Keratinocyte (primary cell): Measurements from ENCODE around the gene TWIST2. TPM values are rescaled to one million over a fixed set of nuclear protein-coding genes. Genes with fewer than 3 reads are reported as not detected.

Experiments used
- DNase-seq: peaks from one replicate; pipeline ENCODE4 v3.0.0-alpha.2; 2011; ENCODE audit warnings: low read depth, missing footprints, low spot score
- FAIRE-seq: peaks from 2 replicates; lab custom pipeline; 2011; peaks lifted over from hg19 to GRCh38; lab: Jason Lieb, UNC
- H2AFZ ChIP-seq: 2 replicates; pipeline ENCODE4 v1.6.0; 2012; ENCODE audit warnings: low read length, control low read depth, inconsistent platforms; ENCODE audit not compliant: control insufficient read depth
- H3K27ac ChIP-seq: 2 replicates; pipeline ENCODE4 v1.5.1; 2011; ENCODE audit warnings: low read length; ENCODE audit not compliant: control insufficient read depth, insufficient read depth
- H3K27me3 ChIP-seq: 3 replicates; pipeline ENCODE4 v1.6.0; 2011; ENCODE audit warnings: low read length; ENCODE audit not compliant: control insufficient read depth, insufficient read depth; ENCODE audit errors: extremely low read depth
- H3K36me3 ChIP-seq, 2 experiments: 2 replicates in 1 of 2; 3 replicates in 1 of 2; pipeline ENCODE4 v1.5.1; 2011; ENCODE audit warnings: low read length in 2 of 2, mild to moderate bottlenecking in 1 of 2; ENCODE audit not compliant: control insufficient read depth in 2 of 2, insufficient read depth in 2 of 2; ENCODE audit errors: extremely low read depth in 1 of 2
- H3K4me1 ChIP-seq: 3 replicates; pipeline ENCODE4 v1.5.1; 2011; ENCODE audit warnings: low read length; ENCODE audit not compliant: control insufficient read depth, insufficient read depth; ENCODE audit errors: extremely low read depth
- H3K4me2 ChIP-seq: 3 replicates; pipeline ENCODE4 v1.6.0; 2011; ENCODE audit warnings: low read depth, low read length; ENCODE audit not compliant: control insufficient read depth, insufficient read depth; ENCODE audit errors: extremely low read depth
- H3K4me3 ChIP-seq, 3 experiments: fragments of 200-600 bp in 1 of 3; sonication (generic) in 1 of 3; 2 replicates in 2 of 3; 3 replicates in 1 of 3; pipeline ENCODE4 v1.5.1; 2011 to 2016; ENCODE audit warnings: low read length in 3 of 3, mild to moderate bottlenecking in 3 of 3, control low read depth in 2 of 3, inconsistent platforms in 1 of 3, low read depth in 1 of 3, mixed read lengths in 1 of 3, mixed run types in 1 of 3, moderate library complexity in 1 of 3; ENCODE audit not compliant: control insufficient read depth in 2 of 3, insufficient read depth in 2 of 3; ENCODE audit errors: extremely low read depth in 1 of 3
- H3K79me2 ChIP-seq: 2 replicates; pipeline ENCODE4 v1.6.0; 2012; ENCODE audit warnings: low read length; ENCODE audit not compliant: control insufficient read depth, insufficient read depth
- H3K9ac ChIP-seq: 3 replicates; pipeline ENCODE4 v1.6.0; 2011; ENCODE audit warnings: low read length; ENCODE audit not compliant: control insufficient read depth, insufficient read depth; ENCODE audit errors: extremely low read depth
- H3K9me1 ChIP-seq: 3 replicates; pipeline ENCODE4 v1.6.0; 2011; ENCODE audit warnings: low read length; ENCODE audit not compliant: control insufficient read depth, insufficient read depth; ENCODE audit errors: extremely low read depth
- H3K9me3 ChIP-seq: 2 replicates; pipeline ENCODE4 v1.5.1; 2012; ENCODE audit warnings: low read depth, low read length; ENCODE audit not compliant: control insufficient read depth
- H4K20me1 ChIP-seq: 3 replicates; pipeline ENCODE4 v1.6.0; 2011; ENCODE audit warnings: low read length; ENCODE audit not compliant: control insufficient read depth, insufficient read depth; ENCODE audit errors: extremely low read depth
- CTCF ChIP-seq, 3 experiments: IDR thresholded peaks in 1 of 3; conservative IDR thresholded peaks in 1 of 3; optimal IDR thresholded peaks in 1 of 3; 2 replicates in 2 of 3; 3 replicates in 1 of 3; pipeline versions ENCODE3 to v1.5.1; 2011; ENCODE audit warnings: low read length in 3 of 3, mild to moderate bottlenecking in 3 of 3, moderate library complexity in 2 of 3, control low read depth in 1 of 3, inconsistent platforms in 1 of 3; ENCODE audit not compliant: insufficient read depth in 2 of 3; ENCODE audit errors: extremely low read depth in 1 of 3
- EZH2 ChIP-seq: IDR thresholded peaks from one replicate; pipeline ENCODE4 v1.6.1; 2012; ENCODE audit warnings: inconsistent platforms, mild to moderate bottlenecking, low read length, moderate library complexity
- dilution Hi-C: fragments of 300-500 bp; cut with MboI; formaldehyde crosslinking; loops from one replicate; pipeline ENCODE4 v1.7.0; 2020; ENCODE audit warnings: low sequenced_read_pairs; ENCODE audit not compliant: extremely low pct_ligation_motif_present
- polyA plus RNA-seq, 5 experiments: library from polyadenylated mRNA; depleted of rRNA in 3 of 5; stranded (reverse) in 3 of 5; stranded (forward) in 1 of 5; unstranded in 1 of 5; fragments of >200 nt; gene quantifications; 1 replicate in 1 of 5; 2 replicates in 3 of 5; 3 replicates in 1 of 5; pipeline versions ENCODE4 v1.2.1 to v1.2.3, GENCODE V29; 2011 to 2012; ENCODE audit warnings: missing spikeins in 2 of 5, low read depth in 1 of 5, low replicate concordance in 1 of 5

TWIST2 gene
- polyA plus RNA-seq, 1 donor (not counting 4 experiments of a cell fraction or from before 2014, with no cell fraction given): 5.5 TPM

GRCh38 chr2:238894950-238895298 lies 47.0 kb downstream of the TWIST2 start:
- H3K4me3 ChIP-seq: no peak overlapping the region
- no peaks in the 10 kb centered on the region for H3K79me2 ChIP-seq
- dilution Hi-C loops: no loop called here
- no peaks in the 10 kb centered on the region for H3K36me3 ChIP-seq
- peaks cover 5% of the 10 kb centered on the region for H3K27me3 ChIP-seq
- no peak overlapping the region for H2AFZ ChIP-seq
- no peaks in the 10 kb centered on the region for H3K9me3 ChIP-seq
- H3K9me1 ChIP-seq: no peaks in the 10 kb centered on the region
- no peak for FAIRE-seq
- H3K4me2 ChIP-seq: no peak overlapping the region
- no peak for TF ChIP-seq EZH2
- TF ChIP-seq CTCF (optimal IDR thresholded peaks at IDR 0.05 in 1 of 3, IDR thresholded peaks at IDR 0.05 in 1 of 3, conservative IDR thresholded peaks at IDR 0.05 in 1 of 3; ENCODE audit: extremely low read depth in 1 of 3, insufficient read depth in 2 of 3, low read length in 3 of 3): no peak
- no peaks in the 10 kb centered on the region for H4K20me1 ChIP-seq
- no peak overlapping the region for H3K9ac ChIP-seq
- H3K27ac ChIP-seq: no peak overlapping the region
- no peak for DNase-seq
- H3K4me1 ChIP-seq: no peaks in the 10 kb centered on the region

- Histone ChIP-seq H3K9me3 (no peaks in the 10 kb centered on the region), H3K27me3 (peaks cover 5% of the 10 kb centered on the region), H3K9ac (no peak overlapping the region), H3K79me2 (no peaks in the 10 kb centered on the region), H3K4me3 (no peak overlapping the region), H3K27ac (no peak overlapping the region), H3K36me3 (no peaks in the 10 kb centered on the region), H4K20me1 (no peaks in the 10 kb centered on the region), H2AFZ (no peak overlapping the region), H3K4me2 (no peak overlapping the region), H3K9me1 (no peaks in the 10 kb centered on the region), H3K4me1 (no peaks in the 10 kb centered on the region)
- FAIRE-seq (no peak), DNase-seq (no peak)
- TF ChIP-seq CTCF (optimal IDR thresholded peaks at IDR 0.05 in 1 of 3, IDR thresholded peaks at IDR 0.05 in 1 of 3, conservative IDR thresholded peaks at IDR 0.05 in 1 of 3; ENCODE audit: extremely low read depth in 1 of 3, insufficient read depth in 2 of 3, low read length in 3 of 3) (no peak), EZH2 (no peak)
- dilution Hi-C loops: no loop called here
These were observed 47.5 kb downstream of the TWIST2 start for GRCh38 chr2:238895361-238895882.
